ENCODE results near the gene FOXO3B.
"Not testable (repeated sequence)": the region's sequence is repeated elsewhere in the genome, so short reads cannot be mapped to it uniquely, and the experiment has no call there.

Gene FOXO3B

GRCh38 chr17:18681767-18682571 lies at the start of gene FOXO3B:
Gene FOXO3B, minus strand, starts transcription at chr17:18682314. Its CDS starts 663 bp downstream, at chr17:18681651.
- Mint-ChIP-seq H3K4me3 (peak within 1 kb of the TSS; percentile 84 to 94), H3K27ac (peak within 1 kb of the TSS; percentile 78 to 97)
- DNase-seq (peak; percentile 83 to 85), ATAC-seq (peak; percentile 93)
- H3K9me3 Mint-ChIP-seq, H3K4me1 Mint-ChIP-seq, H3K27me3 Mint-ChIP-seq: not testable (repeated sequence)

DNA sequence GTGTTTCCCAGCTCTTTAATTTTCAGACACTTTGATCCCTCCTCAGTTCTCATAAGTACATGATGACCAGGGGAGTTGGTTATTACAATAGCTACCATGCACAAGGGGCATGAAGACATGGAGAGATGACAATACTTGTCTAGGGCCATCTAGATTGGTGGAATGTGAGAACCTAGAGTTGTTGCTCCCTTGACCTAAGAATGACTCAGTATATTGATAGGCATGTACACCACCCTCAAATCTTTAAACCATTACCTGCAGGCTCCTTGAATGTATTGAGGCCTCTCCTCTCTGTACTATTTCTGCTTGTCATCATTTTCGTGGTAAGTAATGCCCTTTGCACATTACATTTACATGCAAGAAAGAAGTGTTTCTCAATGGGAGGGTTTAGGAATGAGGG lies 41.4 kb upstream of the FOXO3B start:
- not testable (repeated sequence) for H3K27me3 Mint-ChIP-seq, ATAC-seq
- H3K4me1 Mint-ChIP-seq = peaks cover 11% of the 10 kb centered on the region

DNA sequence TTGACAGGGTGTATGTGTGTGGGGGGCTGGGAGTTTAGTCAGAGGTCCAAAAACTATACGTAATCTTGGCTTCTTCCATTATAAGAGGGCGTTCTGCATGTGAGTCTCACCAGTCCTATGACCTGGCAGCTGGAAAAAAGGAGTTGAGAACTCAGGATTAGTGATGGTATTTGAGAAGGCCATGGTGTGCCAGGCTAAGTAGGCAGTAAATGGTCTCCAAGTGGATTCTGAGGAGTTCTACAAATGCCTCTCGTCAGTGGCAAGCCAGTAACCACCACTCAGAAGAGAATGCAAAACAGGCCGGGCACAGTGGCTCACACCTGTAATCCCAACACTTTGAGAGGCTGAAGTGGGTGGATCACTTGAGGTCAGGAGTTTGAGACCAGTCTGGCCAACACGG lies 40.5 kb upstream of the FOXO3B start:
- Mint-ChIP-seq H3K4me1 (peaks cover 11% of the 10 kb centered on the region), H3K27ac (peak overlapping the region in 1 of 2 donors; percentile 59)
- not testable (repeated sequence) for H3K4me3 Mint-ChIP-seq, DNase-seq, H3K27me3 Mint-ChIP-seq, ATAC-seq, H3K9me3 Mint-ChIP-seq

More for the DNA sequence above, 41.4 kb upstream of the FOXO3B start:
- not testable (repeated sequence) for H3K27ac Mint-ChIP-seq, H3K9me3 Mint-ChIP-seq, DNase-seq, H3K4me3 Mint-ChIP-seq

- Mint-ChIP-seq H3K4me1 (peaks cover 11% of the 10 kb centered on the region), H3K27ac (peak overlapping the region in 1 of 2 donors; percentile 59)
- DNase-seq, H3K4me3 Mint-ChIP-seq, H3K9me3 Mint-ChIP-seq, H3K27me3 Mint-ChIP-seq, ATAC-seq: not testable (repeated sequence)
Observed at GRCh38 chr17:18721775-18722547, 39.8 kb upstream of the FOXO3B start.

DNA sequence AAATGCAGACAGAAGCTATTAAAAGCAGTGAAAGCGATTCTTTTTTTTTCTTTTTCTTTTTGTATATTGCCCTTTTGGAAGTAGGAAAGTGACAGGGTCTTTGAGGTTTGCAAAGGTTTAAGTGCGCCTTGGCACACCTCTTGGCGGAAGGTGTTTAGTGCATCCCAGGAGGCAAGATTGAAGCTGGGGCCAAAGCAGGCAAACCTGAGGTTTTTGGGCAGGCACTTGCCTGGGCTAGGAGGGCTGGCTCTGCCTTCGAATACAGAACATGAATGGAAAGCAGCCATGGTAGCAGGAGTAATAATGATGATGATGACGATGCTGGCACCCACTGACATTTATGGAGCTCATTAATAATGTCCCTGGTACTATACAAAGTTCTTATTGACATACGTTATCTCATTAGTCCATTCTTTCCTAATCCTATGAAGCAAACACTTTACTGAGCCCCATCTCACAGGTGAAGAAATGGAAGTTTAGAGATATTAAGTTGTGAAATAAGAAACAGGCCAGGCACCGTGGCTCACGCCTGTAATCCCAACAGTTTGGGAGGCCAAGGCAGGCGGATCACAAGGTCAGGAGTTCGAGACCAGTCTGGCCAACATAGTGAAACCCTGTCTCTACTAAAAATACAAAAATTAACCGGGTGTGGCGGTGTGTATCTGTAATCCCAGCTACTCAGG lies 37.5 kb upstream of the FOXO3B start:
- H3K9me3 Mint-ChIP-seq, H3K27me3 Mint-ChIP-seq, H3K4me3 Mint-ChIP-seq, ATAC-seq, H3K27ac Mint-ChIP-seq, DNase-seq: not testable (repeated sequence)
- peaks cover 11% of the 10 kb centered on the region for H3K4me1 Mint-ChIP-seq

GRCh38 chr17:18718643-18719427 lies 36.7 kb upstream of the FOXO3B start:
- Mint-ChIP-seq H3K27ac (peak overlapping the region in 1 of 2 donors; percentile 34), H3K4me1 (peaks cover 11% of the 10 kb centered on the region)
- H3K9me3 Mint-ChIP-seq, ATAC-seq, H3K27me3 Mint-ChIP-seq, H3K4me3 Mint-ChIP-seq, DNase-seq: not testable (repeated sequence)

DNA sequence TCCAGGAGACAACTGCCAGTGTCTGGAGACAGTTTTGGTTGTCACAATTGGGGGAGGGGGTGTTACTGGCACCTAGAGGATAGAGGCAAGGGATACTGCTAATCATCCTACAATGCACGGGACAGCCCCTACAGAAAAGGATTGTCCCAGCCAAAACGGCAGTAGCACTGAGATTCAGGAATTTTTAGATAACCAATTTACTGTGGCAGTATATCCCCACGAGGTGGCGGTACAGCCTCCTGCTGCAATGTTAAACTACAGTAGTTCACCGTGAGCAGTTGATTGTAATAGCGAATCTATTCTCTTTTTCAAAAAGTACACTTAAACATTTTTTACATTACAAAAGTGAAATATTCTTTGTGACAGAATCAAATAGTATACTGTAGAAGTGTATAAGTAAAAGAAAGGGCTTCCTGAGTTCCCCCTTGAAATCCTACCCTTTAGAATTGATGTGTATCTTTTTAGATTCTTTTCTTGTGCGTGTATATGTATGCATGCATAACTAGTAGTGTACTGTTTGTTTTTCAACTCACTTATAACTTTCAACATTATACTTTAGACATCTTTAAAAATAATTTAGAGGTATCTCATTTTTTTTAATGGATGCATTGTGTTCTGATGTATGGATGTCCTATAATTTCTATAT lies 30.4 kb upstream of the FOXO3B start:
- DNase-seq (peak; percentile 33 to 40), ATAC-seq (peak; percentile 63)
- not testable (repeated sequence) for H3K9me3 Mint-ChIP-seq, H3K4me3 Mint-ChIP-seq, H3K27me3 Mint-ChIP-seq, H3K27ac Mint-ChIP-seq, H3K4me1 Mint-ChIP-seq

- not testable (repeated sequence) for H3K4me3 Mint-ChIP-seq, H3K27ac Mint-ChIP-seq, H3K9me3 Mint-ChIP-seq, H3K4me1 Mint-ChIP-seq, H3K27me3 Mint-ChIP-seq, ATAC-seq, DNase-seq
Observed at GRCh38 chr17:18708215-18708614, 26.1 kb upstream of the FOXO3B start.

DNA sequence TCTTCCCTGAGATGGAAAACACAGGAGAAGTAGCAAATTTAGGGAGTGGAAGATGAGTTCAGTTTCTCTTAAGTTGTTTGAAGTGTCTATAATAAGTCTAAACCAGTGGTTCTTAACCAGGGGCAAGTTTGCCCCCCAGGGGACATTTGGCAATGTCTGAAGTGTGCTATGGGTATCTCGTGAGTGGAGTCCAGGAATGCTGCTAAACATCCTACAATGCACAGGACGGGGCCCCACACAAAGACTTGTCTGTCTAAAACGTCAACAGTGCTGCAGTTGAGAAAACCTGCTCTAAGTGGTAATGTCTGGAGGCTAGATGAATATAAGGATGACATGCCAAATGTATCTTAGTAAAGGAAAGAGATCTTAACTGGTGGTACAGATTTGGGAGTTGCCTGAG lies 23.8 kb upstream of the FOXO3B start:
- not testable (repeated sequence) for H3K9me3 Mint-ChIP-seq, H3K27ac Mint-ChIP-seq, ATAC-seq, DNase-seq, H3K27me3 Mint-ChIP-seq, H3K4me1 Mint-ChIP-seq, H3K4me3 Mint-ChIP-seq

- DNase-seq, H3K27me3 Mint-ChIP-seq, H3K27ac Mint-ChIP-seq, ATAC-seq, H3K9me3 Mint-ChIP-seq: not testable (repeated sequence)
- Mint-ChIP-seq H3K4me1 (peaks cover 28% of the 10 kb centered on the region), H3K4me3 (peak overlapping the region; percentile 89 to 97)
Observed at GRCh38 chr17:18698473-18699103, 16.5 kb upstream of the FOXO3B start.

DNA sequence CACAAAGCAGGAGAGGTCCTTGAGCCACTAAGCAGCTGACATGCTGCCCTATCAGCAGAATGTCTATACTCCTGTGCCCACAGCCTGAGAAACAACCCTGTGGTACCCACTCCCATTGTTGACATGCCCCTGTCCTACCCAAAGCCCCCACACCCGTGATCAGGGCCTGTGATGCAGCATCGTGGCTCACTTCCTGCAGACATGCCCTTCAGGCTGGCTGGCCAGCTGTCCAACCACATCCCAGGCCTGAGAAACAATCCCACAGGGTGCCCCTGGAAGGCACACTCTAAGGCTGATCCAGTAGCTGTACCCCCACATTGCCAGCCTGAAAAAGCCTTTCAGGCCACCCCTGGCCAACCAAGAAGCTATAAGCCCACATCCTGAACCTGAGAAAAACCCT lies 13.0 kb upstream of the FOXO3B start:
- not testable (repeated sequence) for H3K9me3 Mint-ChIP-seq, H3K27ac Mint-ChIP-seq, DNase-seq, ATAC-seq, H3K4me3 Mint-ChIP-seq, H3K27me3 Mint-ChIP-seq
- peaks cover 28% of the 10 kb centered on the region for H3K4me1 Mint-ChIP-seq

DNA sequence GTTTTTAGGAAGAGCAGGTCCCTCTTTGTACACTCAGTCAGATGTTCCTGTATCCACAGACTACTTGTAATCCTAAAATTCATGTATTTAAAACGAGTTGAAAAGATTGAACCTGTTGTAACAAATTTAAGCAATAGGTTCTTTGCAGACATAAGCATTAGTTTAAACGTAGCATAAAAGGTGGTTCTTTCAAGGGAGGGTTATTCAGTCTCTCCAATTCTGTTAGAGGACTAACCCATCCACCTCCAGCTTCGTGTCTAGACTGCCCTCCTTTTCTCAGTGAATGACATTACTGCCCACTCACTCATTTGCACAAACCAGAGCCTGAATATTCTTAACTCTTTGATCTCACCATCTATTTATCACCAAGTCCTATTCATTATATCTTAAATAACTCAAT lies 554 bp upstream of the FOXO3B start:
- peak overlapping the region; percentile 84 to 94 for H3K4me3 Mint-ChIP-seq
- ATAC-seq, DNase-seq, H3K9me3 Mint-ChIP-seq, H3K27me3 Mint-ChIP-seq, H3K27ac Mint-ChIP-seq, H3K4me1 Mint-ChIP-seq: not testable (repeated sequence)

DNA sequence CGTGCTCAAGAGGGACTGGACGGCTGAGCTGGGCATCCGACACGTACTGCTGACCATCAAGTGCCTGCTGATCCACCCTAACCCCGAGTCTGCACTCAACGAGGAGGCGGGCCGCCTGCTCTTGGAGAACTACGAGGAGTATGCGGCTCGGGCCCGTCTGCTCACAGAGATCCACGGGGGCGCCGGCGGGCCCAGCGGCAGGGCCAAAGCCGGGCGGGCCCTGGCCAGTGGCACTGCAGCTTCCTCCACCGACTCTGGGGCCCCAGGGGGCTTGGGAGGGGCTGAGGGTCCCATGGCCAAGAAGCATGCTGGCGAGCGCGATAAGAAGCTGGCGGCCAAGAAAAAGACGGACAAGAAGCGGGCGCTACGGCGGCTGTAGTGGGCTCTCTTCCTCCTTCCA lies 4.7 kb downstream of the FOXO3B start:
- H3K9me3 Mint-ChIP-seq = peaks cover 0 to 19% of the 10 kb centered on the region in 2 donors
- not testable (repeated sequence) for ATAC-seq, H3K27me3 Mint-ChIP-seq, H3K4me1 Mint-ChIP-seq, H3K4me3 Mint-ChIP-seq, DNase-seq, H3K27ac Mint-ChIP-seq

DNA sequence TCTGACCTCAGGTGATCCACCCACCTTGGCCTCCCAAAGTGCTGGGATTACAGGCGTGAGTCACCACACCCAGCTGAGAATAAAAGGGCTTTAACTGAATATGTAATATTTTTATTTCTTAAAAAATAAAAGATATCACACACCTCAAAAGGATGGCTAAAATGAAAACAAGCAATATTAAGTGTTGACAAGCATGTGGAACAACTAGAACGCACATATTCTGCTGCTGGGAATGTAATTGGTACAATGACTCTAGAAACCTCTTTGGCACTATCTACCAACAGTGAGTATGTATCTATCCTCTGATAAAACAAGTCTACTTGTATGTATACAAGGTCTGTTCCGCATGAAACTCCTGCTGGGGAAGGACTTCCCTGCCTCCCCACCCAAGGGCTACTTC lies 5.2 kb downstream of the FOXO3B start:
- not testable (repeated sequence) for H3K27ac Mint-ChIP-seq, H3K27me3 Mint-ChIP-seq, ATAC-seq, H3K4me3 Mint-ChIP-seq, DNase-seq, H3K4me1 Mint-ChIP-seq
- peaks cover 0 to 19% of the 10 kb centered on the region in 2 donors for H3K9me3 Mint-ChIP-seq
